ENCODE results near the gene SMARCA2.
"Not testable (repeated sequence)": the region's sequence is repeated elsewhere in the genome, so short reads cannot be mapped to it uniquely, and the experiment has no call there.

The SMARCA2 gene

DNA sequence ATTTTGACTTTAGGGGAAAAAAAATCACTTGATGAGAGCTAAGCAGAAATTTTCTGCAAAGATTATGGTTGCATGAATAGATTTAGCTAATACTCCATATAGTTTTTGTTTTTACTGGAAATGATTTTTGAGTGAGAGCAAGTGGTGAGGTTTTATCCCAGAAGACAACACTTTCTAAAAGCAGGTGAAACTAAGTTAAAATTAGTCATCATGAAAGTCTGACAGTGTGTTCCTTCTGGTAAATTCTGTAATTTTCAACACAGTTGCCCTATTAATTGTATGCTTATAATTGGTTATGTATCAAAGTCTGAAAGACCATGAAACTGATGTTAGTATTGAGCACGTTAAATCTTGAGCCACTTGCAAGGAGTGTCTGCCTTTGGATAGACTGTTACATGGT, 91.5 kb downstream of the SMARCA2 start:
- DNase-seq, result no peak

DNA sequence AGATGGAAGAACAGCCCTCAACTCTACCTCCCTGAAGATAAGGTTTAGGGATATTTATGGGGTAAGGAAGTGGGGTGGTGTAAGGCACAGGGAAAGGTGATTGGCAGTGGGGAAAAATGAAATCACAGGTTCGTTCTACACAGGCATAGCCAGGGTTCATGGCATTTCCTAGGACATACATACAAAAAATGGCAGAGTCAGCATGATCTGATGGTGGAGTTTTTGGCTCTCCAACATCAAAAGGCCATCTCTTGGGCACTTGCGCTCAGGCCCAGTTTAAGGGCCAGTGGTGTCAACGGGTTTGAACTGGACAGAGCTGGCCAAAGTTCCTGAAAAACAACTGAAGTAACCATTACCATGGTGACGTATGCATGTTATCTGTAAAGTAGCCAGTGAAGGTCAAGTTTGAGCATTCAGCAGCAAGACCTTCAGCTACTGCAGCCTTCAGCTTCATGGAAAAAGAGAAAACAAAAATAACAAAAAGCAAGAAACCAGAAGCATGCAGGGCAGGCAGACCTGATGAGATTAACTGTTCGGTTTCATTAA, 92.8 kb downstream of the SMARCA2 start:
- no peak for DNase-seq

DNA sequence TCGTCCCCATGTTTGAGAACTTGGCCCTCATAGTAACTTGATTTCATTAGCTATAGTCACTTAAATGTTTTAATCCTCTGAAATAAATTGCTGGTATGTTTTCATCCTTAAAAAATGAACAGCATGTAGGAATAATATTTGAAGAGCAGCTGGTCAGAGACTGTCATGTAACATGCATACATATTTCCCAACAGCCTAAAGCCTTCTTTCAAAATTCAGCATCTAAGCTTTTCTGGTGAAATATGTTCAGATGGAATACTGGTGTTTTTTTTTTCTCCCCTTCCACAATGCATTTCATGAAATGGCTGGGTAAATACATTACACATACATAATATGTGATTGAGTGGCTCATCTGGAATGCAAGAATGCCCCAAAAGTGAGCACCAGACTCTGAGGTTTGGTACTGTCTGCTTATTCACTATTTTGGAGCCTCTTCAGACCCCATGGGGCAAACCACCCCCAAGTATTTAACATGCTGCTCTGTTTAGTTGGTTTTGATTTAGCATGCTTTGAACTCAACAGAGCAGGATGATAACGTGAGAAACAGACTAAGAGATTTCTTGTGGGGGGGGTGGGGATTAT, 94.0 kb downstream of the SMARCA2 start:
- peak; percentile 80 for DNase-seq

DNA sequence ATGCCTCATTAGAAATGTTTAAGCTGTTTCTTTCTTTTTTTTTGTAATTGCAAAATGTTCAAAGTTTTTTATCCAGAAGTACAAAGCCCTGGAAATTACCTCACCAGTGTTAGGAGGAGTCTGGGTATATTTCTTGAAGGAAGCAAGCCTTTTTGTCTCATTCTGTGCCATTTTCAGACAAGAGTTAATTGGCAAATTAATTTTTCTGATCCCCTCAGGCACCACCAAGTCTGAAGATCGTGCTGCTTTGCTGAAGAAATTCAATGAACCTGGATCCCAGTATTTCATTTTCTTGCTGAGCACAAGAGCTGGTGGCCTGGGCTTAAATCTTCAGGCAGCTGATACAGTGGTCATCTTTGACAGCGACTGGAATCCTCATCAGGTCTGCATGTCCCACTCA, 94.9 kb downstream of the SMARCA2 start:
- no peak for DNase-seq

DNA sequence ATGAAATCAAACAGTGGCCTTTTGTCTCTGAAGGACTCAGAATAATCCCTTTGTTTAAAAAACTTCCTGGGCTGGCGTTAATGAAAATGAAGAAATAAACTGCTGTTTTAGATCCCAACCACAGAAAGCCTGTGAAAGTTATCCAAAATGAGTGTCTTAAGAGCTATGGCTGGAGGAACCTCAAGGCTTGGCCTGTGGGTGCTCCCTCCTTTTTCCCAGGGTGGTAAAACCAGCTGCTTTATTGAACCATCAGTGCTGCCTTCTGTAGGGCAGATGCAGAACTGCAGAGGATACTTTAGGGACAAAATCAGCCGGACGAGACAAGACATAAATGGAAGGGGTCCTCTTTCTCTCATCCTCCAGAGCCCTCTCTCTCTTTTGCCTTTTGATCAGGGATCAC, 100.9 kb downstream of the SMARCA2 start:
- DNase-seq, result peak; percentile 27

DNA sequence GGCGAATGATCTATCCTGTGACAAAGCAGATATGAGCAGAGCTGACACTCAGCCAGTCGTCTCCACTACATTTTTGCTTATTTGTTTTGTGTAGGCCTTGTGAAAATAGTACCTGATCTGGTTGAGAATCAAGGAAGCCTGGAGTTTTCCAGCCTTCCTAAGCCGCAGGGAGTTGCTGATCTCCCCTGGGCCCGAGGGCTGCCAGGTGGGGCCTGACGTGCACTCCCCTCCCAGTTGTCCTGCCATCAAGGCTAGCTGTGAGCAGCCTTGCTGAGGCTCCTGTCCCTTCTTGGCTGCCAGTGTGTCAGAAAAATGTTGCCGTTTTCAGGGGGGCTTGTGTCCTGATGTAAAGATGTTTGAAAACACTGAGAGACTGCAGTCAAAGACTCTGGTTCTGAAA, 102.4 kb downstream of the SMARCA2 start:
- DNase-seq, result no peak

DNA sequence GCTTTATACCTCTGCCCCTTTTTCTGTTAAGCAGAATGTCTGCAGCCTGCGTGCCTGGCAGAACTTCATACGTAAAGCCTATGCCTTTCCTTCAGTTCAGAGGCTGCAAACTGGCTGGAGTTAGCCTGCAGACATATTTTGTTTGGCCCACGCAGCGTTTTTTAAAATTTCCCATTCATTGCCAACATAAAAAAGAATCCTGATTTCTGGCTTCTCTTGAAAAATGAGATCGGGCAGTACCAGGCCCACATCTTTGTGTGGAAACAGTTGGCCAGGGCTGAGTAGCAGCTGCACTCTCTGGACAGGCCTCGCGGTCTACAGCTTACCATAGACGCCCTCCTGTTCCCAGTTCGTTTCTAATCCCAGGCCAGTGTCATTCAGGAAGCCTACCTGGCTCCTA, 104.4 kb downstream of the SMARCA2 start:
- no peak for DNase-seq

DNA sequence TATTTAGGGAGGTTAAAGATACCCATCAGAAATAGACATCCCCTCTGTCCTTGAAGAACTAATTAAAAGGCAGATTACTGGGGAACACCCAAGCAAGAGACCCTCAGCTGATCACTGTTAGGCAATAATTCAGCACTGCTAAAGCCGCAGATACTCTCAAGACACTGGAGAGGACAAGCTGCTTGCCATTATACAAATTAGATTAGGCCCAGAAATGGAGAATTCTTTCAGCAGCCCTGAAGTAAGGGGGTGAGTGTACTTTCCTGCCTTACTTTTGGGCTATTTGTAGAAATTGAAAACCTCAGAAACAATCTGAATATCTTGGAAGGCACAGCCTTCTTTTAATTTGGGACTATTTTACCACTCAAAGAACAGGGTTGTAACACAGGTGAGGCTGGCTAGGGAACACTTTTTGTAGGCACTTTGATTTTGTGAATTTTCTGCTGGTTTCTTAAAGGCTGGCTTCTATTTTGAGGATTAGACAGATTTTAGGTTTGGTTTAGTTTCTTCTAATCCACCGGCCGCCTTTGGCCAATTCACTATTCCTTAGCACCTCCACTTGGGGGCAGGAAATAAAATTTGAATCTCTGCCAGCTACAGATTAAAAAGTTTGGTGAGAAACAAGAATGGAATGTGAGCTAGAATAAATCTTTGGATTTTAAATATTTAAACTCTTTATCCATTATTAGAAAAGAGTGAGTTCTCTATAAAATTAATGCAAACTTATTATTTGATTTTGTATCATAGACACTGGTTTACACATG, 106.0 kb downstream of the SMARCA2 start:
- DNase-seq, result peak; percentile 54

DNA sequence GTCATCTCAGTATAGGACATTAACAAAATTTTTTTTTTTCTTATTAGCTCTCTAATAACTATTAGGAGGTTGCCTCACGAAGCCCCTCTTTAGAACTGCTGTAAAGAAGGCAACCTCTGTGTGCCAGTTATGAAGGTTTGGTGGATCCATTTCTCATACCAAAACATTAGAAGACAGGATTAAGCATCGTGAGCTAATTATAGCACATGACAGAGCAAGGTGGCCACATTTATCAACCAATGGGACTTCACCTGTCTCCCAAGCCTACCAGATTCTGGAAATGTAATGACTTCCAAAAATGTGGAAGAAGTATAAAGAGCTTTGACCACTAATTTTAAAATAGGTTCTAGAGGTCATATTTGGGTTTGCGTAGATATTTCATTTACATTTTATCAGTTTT, 107.2 kb downstream of the SMARCA2 start:
- no peak for DNase-seq

DNA sequence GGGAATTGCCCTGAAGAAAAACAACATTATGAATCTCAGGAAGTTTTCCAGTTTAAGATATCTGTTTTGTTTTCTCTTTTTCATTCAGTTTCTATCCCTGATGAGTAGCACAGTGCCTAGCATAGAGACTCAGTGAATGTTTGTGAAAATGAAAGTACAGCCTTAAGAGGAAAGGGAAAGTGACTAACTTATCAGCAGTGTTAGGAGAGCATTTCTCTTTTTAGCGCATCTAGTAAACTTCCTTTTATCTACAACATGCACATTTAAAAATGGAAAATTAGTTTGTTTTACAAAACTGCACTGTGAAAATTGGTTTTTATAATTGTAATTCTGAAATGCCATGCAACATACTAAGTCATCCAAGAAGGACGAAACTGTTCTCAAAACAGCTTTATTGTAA, 110.8 kb downstream of the SMARCA2 start:
- no peak for DNase-seq

DNA sequence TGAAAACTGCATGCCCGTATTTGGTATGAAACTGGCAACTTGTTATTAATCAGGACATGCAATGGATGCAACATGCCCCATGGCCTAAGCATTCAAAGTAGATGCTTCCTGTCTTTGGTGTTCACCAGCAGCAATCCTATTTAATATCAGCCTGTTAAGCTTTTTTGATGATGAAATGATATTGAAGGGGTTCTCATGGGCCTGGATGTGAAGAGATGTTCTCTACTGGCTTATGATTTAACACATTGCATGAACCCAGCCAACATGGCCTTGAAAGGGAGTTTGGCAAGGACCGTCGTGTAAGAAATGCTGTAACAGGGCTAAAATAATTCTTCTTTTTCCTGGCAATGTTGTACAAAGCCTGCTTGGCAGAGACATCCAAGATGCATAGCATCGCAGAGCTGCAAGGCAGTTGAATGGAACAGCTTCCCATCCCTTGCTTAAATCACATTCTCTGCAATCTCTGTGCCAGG, 111.2 kb downstream of the SMARCA2 start:
- no peak for DNase-seq

DNA sequence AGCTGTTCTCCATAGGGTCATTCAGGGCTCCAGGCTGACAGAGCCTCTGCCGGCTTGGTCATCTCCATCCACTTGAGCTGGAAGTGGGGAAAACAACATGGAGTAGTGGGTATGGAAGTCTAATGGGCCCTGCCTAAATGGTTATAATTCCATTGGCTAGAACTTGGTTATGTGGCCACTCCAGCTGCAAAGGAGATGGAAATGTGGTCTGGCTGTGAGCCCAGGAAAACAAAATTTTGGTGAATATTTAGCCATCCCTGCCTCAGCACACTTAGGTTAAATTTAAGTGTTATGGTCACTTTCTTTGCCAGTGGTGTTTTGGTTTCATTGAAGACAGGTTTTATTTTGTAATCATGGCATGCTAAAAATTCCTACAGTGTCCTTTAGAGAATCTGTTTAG, 112.3 kb downstream of the SMARCA2 start:
- DNase-seq, result peak; percentile 58

DNA sequence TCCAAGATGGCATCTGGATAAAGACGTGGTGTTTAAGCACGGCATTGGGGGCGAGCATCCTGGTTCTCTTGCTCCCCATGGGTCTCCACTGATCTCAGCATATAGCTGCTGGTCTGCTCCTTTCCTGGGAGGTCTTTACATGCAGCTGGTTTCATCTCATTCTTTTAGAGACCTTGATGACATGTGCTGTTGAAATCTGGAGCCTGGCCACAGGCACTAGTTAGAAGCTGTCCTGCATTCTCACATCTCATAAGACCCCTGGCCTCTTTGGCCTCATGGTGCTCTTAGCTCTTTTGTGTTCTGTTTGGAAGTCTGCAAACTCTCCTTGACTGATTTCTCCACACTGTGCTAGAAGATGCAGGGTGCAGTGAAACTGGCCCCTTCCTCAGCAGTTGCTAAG, 113.0 kb downstream of the SMARCA2 start:
- no peak for DNase-seq

DNA sequence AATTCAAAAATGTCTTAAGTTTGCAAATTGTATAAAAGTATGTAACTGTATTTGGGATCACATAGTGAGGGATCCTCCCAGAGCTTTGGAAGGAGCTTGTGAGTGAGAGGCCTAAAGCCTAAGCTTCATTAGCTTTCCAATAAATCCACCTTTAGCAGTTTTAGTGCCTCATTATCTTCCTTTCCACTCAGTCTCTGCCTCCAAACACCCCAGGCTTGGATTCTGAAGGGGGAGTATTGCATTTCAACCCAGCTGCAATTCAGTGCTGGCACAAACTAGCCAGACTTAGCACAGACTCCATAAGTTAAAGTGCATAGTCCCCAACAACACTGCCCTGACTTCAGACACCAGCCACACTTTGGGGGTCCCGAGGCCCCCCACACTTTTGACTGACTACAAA, 113.5 kb downstream of the SMARCA2 start:
- no peak for DNase-seq

DNA sequence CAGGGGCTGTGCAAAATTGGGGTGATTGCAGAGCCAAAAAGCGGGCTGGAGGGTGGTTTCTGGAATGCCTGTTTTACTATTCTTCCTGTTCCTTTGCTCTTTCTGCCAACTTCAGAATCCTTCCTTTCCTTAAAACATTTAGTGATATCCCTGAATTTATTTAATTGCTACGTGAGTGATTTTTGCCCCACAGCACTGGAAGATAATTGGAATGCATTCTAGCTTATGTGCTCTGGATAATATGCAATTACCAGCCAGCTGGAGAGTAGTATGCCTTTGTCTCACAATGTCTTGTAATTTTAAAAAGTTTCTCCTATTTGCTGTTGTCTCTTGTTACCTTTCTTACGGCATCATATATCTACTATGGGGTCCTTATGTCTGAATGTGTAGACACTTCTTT, 115.8 kb downstream of the SMARCA2 start:
- DNase-seq, result no peak

DNA sequence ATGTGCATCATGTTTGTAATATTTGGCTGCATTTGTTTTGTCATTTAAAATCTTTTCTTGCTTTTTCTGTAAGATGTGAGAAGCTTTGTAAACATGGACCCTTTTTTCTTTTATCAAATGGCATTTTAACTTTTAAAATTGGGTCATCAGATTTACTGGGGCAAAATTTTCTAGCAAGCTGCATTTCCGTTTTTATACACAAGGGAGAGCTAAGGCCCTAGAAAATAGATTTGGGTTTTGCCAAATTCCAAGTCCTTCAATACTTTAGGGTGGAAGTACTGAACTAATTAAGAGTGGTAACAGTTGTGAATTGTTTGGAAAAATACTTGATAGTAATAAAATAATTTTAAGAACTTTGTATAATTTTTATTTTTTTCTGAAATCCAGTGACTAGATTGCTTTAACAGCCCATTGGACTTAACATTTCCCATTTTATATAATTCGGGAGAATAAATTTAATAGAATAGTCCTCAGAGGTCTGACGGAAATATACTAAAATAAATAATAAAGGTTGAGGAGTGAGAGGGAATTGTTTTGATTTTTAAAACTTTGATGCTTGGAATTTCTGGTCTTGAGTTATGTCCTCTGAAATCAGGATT, 117.4 kb downstream of the SMARCA2 start:
- DNase-seq, result peak; percentile 40

DNA sequence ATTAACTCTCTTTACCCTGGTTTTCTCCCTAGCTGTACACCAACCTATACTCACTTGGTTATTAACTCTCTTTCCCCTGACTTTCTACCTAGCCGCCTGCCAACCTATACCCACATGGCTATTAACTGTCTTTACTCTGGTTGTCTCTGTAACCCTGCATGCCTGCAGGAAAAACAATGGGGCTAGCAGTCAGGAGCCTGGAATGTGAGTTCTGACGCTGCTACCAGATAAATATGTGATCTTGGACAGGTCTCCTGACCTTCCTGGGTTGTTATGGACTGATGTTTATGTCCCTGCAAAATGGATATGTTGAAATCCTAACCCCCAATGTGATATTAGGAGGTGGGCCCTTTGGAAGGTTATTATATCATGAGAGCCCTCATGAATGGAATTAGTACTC, 119.2 kb downstream of the SMARCA2 start:
- peak; percentile 34 for DNase-seq

DNA sequence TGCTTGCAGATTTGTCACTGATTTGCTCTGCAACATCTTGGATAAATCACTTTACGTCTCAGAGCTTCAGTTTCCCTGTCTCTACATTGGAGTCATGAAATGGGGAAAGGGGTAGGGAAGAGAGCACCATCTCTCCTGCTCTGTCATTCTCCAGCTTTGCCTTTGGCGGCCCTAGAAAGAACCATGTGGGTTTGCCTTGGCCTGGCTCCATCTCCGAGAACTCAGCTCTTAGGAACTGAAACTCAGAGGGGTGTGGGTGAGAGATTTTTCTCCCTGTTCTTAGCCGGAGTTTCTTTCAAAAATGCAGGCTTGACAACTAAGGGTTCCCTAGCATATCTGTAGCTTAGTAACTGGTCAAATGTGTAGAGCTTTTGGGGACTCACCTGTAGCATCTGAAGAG, 123.5 kb downstream of the SMARCA2 start:
- no peak for DNase-seq

DNA sequence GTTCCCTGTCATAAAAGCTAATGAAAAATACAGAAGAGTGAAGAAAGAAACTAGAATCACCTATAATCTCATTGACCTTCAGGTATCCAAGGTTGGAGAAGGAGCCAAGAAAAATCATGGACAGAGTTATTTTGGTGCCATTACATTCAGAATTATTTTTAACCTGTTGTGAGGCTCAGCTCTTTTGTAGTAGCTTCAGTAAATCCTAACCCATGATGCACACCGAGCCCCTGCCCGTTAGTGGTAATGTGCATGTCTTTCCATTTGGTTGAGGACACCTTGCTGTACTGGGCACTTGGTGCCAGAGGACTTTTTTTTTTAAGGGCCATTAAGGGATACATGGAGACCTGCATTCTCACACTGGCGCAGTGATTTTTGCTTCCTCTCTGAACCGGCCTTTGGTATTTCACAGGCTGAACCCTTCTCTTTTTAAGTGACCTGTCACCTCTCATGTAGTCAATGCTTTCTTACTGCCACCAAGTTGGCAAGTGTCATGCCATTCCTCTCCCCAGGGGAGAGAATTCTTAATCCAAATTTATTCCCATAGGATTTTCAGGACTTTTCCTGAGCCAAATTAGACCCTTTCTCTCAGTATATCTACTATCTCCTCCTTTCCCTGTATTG, 125.6 kb downstream of the SMARCA2 start:
- DNase-seq, result no peak

DNA sequence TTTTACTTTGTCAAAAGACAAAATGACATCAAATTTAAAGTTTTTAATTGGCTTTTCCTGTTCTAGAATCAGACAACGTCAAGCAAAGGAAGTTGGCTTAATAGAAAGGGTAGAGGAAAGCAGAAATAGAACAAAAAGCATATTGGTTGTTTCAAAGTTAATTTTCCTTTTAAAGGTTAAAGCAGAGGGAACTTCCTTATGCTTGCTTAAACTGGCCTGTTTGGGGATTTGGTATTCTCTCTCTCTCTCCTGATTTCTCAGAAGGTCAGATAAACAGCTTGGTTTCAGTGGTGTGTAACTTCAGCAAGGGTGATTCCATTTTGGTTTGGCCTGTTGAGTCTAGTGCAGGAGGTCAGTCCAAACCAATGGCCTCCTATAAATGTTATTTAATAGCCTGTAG, 127.1 kb downstream of the SMARCA2 start:
- DNase-seq, result no peak

DNA sequence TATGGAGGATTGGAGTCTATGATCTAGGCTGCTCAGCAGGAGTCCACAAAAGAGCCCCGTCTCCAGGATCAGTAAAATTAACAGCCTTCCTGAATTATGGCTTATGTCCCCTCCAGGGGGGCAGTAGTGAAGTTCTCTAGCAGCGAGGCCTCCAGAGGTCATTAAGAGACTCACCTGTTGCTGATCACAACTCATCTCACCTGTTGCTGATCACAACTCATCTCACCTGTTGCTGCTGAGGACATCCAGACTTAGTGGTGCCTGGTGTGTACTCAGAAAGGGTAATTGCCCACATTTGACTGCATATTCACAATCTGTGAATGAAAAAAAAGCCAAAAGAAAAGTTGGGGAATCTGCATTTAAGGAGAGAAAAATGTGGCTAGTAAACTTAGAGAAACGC, 129.5 kb downstream of the SMARCA2 start:
- no peak for DNase-seq

DNA sequence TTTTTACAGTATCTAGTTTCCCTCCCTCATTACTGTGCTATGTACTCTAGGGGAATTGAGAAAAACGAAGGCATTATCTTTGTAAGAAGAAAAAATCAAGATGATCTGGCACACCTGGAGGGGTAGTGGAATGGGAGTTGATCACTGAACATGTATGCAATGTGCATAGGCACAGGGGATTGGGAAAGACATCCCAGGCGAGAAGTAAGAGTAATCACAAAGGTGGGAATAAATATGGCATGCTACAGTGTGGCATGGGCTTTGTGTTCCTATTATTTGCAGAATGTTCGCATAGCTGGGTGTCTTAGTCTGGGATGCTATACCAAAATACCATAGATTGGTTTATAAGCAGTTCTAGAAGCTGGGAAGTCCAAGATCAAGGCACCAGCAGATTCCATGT, 130.6 kb downstream of the SMARCA2 start:
- DNase-seq, result no peak

DNA sequence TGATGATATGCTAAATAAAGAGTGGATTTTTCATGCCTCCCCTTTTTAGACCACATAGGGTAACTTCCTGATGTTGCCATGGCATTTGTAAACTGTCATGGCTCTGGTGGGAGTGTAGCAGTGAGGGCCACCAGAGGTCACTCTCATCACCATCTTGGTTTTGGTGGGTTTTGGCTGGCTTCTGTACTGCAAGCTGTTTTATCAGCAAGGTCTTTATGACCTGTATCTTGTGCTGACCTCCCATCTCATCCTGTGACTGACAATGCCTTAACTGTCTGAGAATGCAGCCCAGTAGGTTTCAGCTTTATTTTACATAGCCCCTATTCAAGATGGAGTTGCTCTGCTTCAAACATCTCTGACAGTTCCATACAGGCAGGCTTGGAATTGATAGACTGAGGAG, 131.6 kb downstream of the SMARCA2 start:
- DNase-seq, result not testable (repeated sequence)

DNA sequence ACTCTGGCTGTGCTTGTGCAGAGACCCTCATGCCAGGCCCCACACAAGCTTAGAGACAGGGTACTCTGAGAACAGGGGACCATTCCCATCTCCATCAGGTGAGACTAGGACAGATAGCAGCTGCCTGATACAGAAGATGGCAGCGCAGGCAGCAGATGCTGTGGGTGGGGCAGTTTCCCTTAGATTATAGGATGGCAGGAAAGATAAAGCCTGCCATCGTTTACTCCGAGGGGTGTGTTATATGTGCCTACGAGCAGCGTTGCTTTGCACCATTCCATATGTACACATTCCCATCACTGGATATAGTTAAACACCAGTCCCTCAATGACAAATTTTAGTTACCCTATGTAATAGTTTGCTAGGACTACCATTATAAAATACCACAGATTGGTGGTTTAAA, 135.2 kb downstream of the SMARCA2 start:
- DNase-seq, result no peak

Data from EL (cell line).